ENCODE data around the gene PSMD4.
A peak's percentile ranks its signal among the peaks of the same experiment; 100 is the strongest.

Gene PSMD4

GRCh38 chr1:151251656-151252470, 2.7 kb upstream of the PSMD4 start (continued):
- TF ChIP-seq ZNF449 (tag by site-specific recombination; IDR thresholded peaks at IDR 0.05) (no peak), ZNF155 (tag by site-specific recombination; IDR thresholded peaks at IDR 0.05) (no peak), TRIM28 (IDR thresholded peaks at IDR 0.05; ENCODE audit: borderline replicate concordance, low read length) (0 out of 2 replicates have a peak, but pooled peaks have one; percentile 50), ZBTB44 (tag by site-specific recombination; IDR thresholded peaks at IDR 0.05) (peak; percentile 52; the same call in 1 of the 2 replicates), ZNF600 (tag by site-specific recombination; IDR thresholded peaks at IDR 0.05) (peak; percentile 57; the same call in 1 of the 2 replicates), ZBTB49 (tag by site-specific recombination; IDR thresholded peaks at IDR 0.05; ENCODE audit: low read depth) (no peak), ZNF529 (tag by site-specific recombination; IDR thresholded peaks at IDR 0.05; ENCODE audit: insufficient replicate concordance) (no peak), ZNF660 (tag by site-specific recombination; IDR thresholded peaks at IDR 0.05) (0 out of 2 replicates have a peak, but pooled peaks have one; percentile 42), CTCF (tag by site-specific recombination; IDR thresholded peaks at IDR 0.05) (peak; percentile 28; the same call in 1 of the 2 replicates), ZNF701 (tag by site-specific recombination; IDR thresholded peaks at IDR 0.05) (no peak), ZNF654 (tag by site-specific recombination; IDR thresholded peaks at IDR 0.05; ENCODE audit: low read depth) (peak; percentile 71), ZNF2 (tag by site-specific recombination; IDR thresholded peaks at IDR 0.05) (peak; percentile 94), ZNF398 (tag by site-specific recombination; IDR thresholded peaks at IDR 0.05) (no peak)

GRCh38 chr1:151255381-151255780, 847 bp downstream of the PSMD4 start:
- peak overlapping the region; percentile 92 for H3K4me3 ChIP-seq (ENCODE audit: low read depth, low read length)
- H3K4me1 ChIP-seq (ENCODE audit: control insufficient read depth, insufficient read depth, low read length), result peaks cover 2% of the 10 kb centered on the region; the same call in 1 of the 2 replicates
- no peaks in the 10 kb centered on the region; a peak in 1 of 3 replicates for H3K36me3 ChIP-seq (ENCODE audit: control insufficient read depth in 2 of 2, insufficient read depth in 1 of 2, low read length in 2 of 2)
- ChIA-PET POLR2A (interaction anchor here (0.9 to 2.3 kb wide), 9 partner anchors 8 to 156 kb away, joined by 3 to 14 read pairs (median 5); partner anchors contain the start of genes PIP5K1A and VPS72), CTCF (interaction anchor here (1.5 kb wide), 1 partner anchor 28 kb away, joined by 4 read pairs; no protein-coding TSS in a partner anchor)
- H3K27ac ChIP-seq (ENCODE audit: extremely low read depth, low read depth, low read length), result peak overlapping the region; percentile 42
- no peaks in the 10 kb centered on the region for H3K9me3 ChIP-seq (ENCODE audit: control insufficient read depth, insufficient read depth, low read depth, low read length)
- TF ChIP-seq ZNF48 (tag by site-specific recombination; IDR thresholded peaks at IDR 0.05) (no peak), PRDM4 (tag by site-specific recombination; IDR thresholded peaks at IDR 0.05) (peak; percentile 29; the same call in 1 of the 2 replicates), ZNF132 (tag by site-specific recombination; IDR thresholded peaks at IDR 0.05; ENCODE audit: borderline replicate concordance) (no peak), ZBTB17 (tag by site-specific recombination; IDR thresholded peaks at IDR 0.05) (peak; percentile 69), ZNF23 (tag by site-specific recombination; IDR thresholded peaks at IDR 0.05; ENCODE audit: borderline replicate concordance) (no peak), ZNF426 (tag by site-specific recombination; IDR thresholded peaks at IDR 0.05) (no peak), HOXD13 (CRISPR knock-in tag; IDR thresholded peaks at IDR 0.05; ENCODE audit: borderline replicate concordance) (no peak), ZFP37 (tag by site-specific recombination; IDR thresholded peaks at IDR 0.05) (no peak), ZNF555 (tag by site-specific recombination; conservative IDR thresholded peaks at IDR 0.05) (no peak), KLF10 (tag by site-specific recombination; IDR thresholded peaks at IDR 0.05) (no peak)

Measured in HEK293 (cell line).